Esophagus muscularis mucosa (tissue), 3 donors: ENCODE measurements around the gene LRWD1.
"Not testable (repeated sequence)": the region's sequence is repeated elsewhere in the genome, so short reads cannot be mapped to it uniquely, and the experiment has no call there.

Experiments used
- CTCF ChIP-seq, 3 experiments: fragments of 200-600 bp in 2 of 3; fragments of 450-650 bp in 1 of 3; sonication (generic) in 2 of 3; IDR thresholded peaks; one replicate each; pipeline ENCODE4 v1.5.1; 2017 to 2019; ENCODE audit warnings: antibody characterized with exemption in 3 of 3, mild to moderate bottlenecking in 2 of 3, moderate library complexity in 1 of 3
- POLR2A ChIP-seq: fragments of 450-650 bp; IDR thresholded peaks from one replicate; pipeline ENCODE4 v1.6.1; 2017; ENCODE audit warnings: antibody characterized with exemption, moderate library complexity, mild to moderate bottlenecking, low read depth

- not testable (repeated sequence) for TF ChIP-seq CTCF (IDR thresholded peaks at IDR 0.05); POLR2A
Measured at GRCh38 chr7:102494026-102494425, 29.2 kb downstream of the LRWD1 start.
